ENCODE results near the gene DNASE1.

The DNASE1 gene

GRCh38 chr16:3642397-3643094 is 11.9 kb upstream of the DNASE1 start:
- Histone ChIP-seq H3K4me2 (ENCODE audit: low read length) (no peak overlapping the region), H2AFZ (ENCODE audit: low read length) (no peak overlapping the region), H4K20me1 (ENCODE audit: insufficient read depth, low read length) (no peaks in the 10 kb centered on the region), H3K4me1 (ENCODE audit: insufficient read depth, low read length, severe bottlenecking) (peaks cover 16% of the 10 kb centered on the region), H3K4me3 (ENCODE audit: low read depth, low read length, poor library complexity, severe bottlenecking) (no peak overlapping the region), H3K9me3 (ENCODE audit: low read length) (no peaks in the 10 kb centered on the region), H3K27me3 (ENCODE audit: insufficient read depth, low read length) (no peaks in the 10 kb centered on the region), H3K79me2 (ENCODE audit: insufficient read depth, low read length) (no peaks in the 10 kb centered on the region), H3F3A (ENCODE audit: insufficient read depth, low read length) (no peaks in the 10 kb centered on the region), H3K9me2 (ENCODE audit: low read depth, low read length) (no peaks in the 10 kb centered on the region), H3K36me3 (ENCODE audit: insufficient read depth, low read length) (peaks cover 15% of the 10 kb centered on the region; the same call in 1 of the 2 replicates), H3K9ac (ENCODE audit: low read length) (no peak overlapping the region), H3K27ac (ENCODE audit: low read depth, low read length, poor library complexity, severe bottlenecking) (no peak overlapping the region)
- TF ChIP-seq CTCF (IDR thresholded peaks at IDR 0.05; ENCODE audit: low read length) (no peak), EZH2 (IDR thresholded peaks at IDR 0.05; ENCODE audit: borderline replicate concordance, low read length) (no peak)

GRCh38 chr16:3643095-3643730 is 11.3 kb upstream of the DNASE1 start:
- no peak overlapping the region for H2AFZ ChIP-seq (ENCODE audit: low read length)
- no peaks in the 10 kb centered on the region for H3K9me2 ChIP-seq (ENCODE audit: low read depth, low read length)
- no peaks in the 10 kb centered on the region for H3F3A ChIP-seq (ENCODE audit: insufficient read depth, low read length)
- H3K27ac ChIP-seq (ENCODE audit: low read depth, low read length, poor library complexity, severe bottlenecking): no peak overlapping the region
- H4K20me1 ChIP-seq (ENCODE audit: insufficient read depth, low read length): no peaks in the 10 kb centered on the region
- H3K9me3 ChIP-seq (ENCODE audit: low read length): no peaks in the 10 kb centered on the region
- no peak for TF ChIP-seq CTCF (IDR thresholded peaks at IDR 0.05; ENCODE audit: low read length)
- no peak for TF ChIP-seq EZH2 (IDR thresholded peaks at IDR 0.05; ENCODE audit: borderline replicate concordance, low read length)
- peaks cover 9% of the 10 kb centered on the region for H3K4me1 ChIP-seq (ENCODE audit: insufficient read depth, low read length, severe bottlenecking)
- H3K9ac ChIP-seq (ENCODE audit: low read length): no peak overlapping the region
- no peak overlapping the region for H3K4me2 ChIP-seq (ENCODE audit: low read length)
- H3K36me3 ChIP-seq (ENCODE audit: insufficient read depth, low read length): peaks cover 15% of the 10 kb centered on the region; the same call in 1 of the 2 replicates
- H3K27me3 ChIP-seq (ENCODE audit: insufficient read depth, low read length): no peaks in the 10 kb centered on the region
- H3K79me2 ChIP-seq (ENCODE audit: insufficient read depth, low read length): no peaks in the 10 kb centered on the region
- H3K4me3 ChIP-seq (ENCODE audit: low read depth, low read length, poor library complexity, severe bottlenecking): no peak overlapping the region

GRCh38 chr16:3645108-3645503 is 9.4 kb upstream of the DNASE1 start:
- Histone ChIP-seq H3F3A (ENCODE audit: insufficient read depth, low read length) (no peaks in the 10 kb centered on the region), H3K4me2 (ENCODE audit: low read length) (no peak overlapping the region), H3K36me3 (ENCODE audit: insufficient read depth, low read length) (peaks cover 15% of the 10 kb centered on the region; the same call in 1 of the 2 replicates), H3K4me1 (ENCODE audit: insufficient read depth, low read length, severe bottlenecking) (peaks cover 9% of the 10 kb centered on the region), H2AFZ (ENCODE audit: low read length) (no peak overlapping the region), H3K4me3 (ENCODE audit: low read depth, low read length, poor library complexity, severe bottlenecking) (no peak overlapping the region), H3K9me3 (ENCODE audit: low read length) (no peaks in the 10 kb centered on the region), H3K9ac (ENCODE audit: low read length) (no peak overlapping the region), H3K27ac (ENCODE audit: low read depth, low read length, poor library complexity, severe bottlenecking) (no peak overlapping the region), H4K20me1 (ENCODE audit: insufficient read depth, low read length) (no peaks in the 10 kb centered on the region), H3K27me3 (ENCODE audit: insufficient read depth, low read length) (no peaks in the 10 kb centered on the region), H3K79me2 (ENCODE audit: insufficient read depth, low read length) (no peaks in the 10 kb centered on the region), H3K9me2 (ENCODE audit: low read depth, low read length) (no peaks in the 10 kb centered on the region)
- TF ChIP-seq CTCF (IDR thresholded peaks at IDR 0.05; ENCODE audit: low read length) (no peak), EZH2 (IDR thresholded peaks at IDR 0.05; ENCODE audit: borderline replicate concordance, low read length) (no peak)
